Omental fat pad (tissue), 4 donors: ENCODE results near the gene CPE. TPM values are rescaled to one million over a fixed set of nuclear protein-coding genes. Genes with fewer than 3 reads are reported as not detected.

Source experiments
- ATAC-seq: fragments of 150-250 bp; one replicate; pipeline ENCODE4 v1.9.1; 2016; ENCODE audit warnings: mild to moderate bottlenecking, moderate library complexity; ENCODE audit not compliant: low FRiP score
- DNase-seq: peaks from one replicate; pipeline ENCODE4 v3.0.0-alpha.2; 2019; ENCODE audit warnings: low spot score
- CTCF ChIP-seq, 3 donors: fragments of 450-650 bp; IDR thresholded peaks; one replicate each; pipeline ENCODE4 v1.5.1; 2016 to 2017; ENCODE audit warnings: antibody characterized with exemption in 3 of 3, mild to moderate bottlenecking in 3 of 3, moderate library complexity in 2 of 3
- total RNA-seq, 4 donors: library from RNA; depleted of rRNA; stranded (reverse); fragments of >200 nt; gene quantifications; one replicate each; pipeline ENCODE4 v1.1.0, GENCODE V29; 2016

The CPE gene
- total RNA-seq, 4 donors from 2014 or later = 102 to 224 (median 135) TPM

- no peak for ATAC-seq
- no peak for DNase-seq
- TF ChIP-seq CTCF (IDR thresholded peaks at IDR 0.05) = no peak
Measured at GRCh38 chr4:165519591-165519990, 140.8 kb downstream of the CPE start.

DNA sequence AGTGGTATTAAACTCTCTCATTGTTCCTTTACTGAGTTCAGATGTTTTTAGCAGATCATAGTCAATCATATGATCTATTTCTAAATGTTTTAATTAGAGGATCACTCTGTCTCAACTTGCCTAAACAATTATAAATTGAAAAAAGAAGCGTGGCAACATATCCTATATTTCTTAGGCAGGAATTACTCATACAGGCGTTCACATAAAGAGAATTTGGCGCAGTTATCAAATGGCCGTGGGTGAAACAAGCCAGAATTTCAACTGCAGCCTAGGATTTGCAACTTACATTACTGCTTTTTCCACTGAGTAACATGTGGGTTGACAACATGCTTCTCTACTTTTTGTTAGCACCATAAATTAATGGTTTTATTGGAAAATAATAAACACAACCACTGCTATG lies 141.3 kb downstream of the CPE start:
- DNase-seq = no peak
- no peak for ATAC-seq
- no peak for TF ChIP-seq CTCF (IDR thresholded peaks at IDR 0.05)

DNA sequence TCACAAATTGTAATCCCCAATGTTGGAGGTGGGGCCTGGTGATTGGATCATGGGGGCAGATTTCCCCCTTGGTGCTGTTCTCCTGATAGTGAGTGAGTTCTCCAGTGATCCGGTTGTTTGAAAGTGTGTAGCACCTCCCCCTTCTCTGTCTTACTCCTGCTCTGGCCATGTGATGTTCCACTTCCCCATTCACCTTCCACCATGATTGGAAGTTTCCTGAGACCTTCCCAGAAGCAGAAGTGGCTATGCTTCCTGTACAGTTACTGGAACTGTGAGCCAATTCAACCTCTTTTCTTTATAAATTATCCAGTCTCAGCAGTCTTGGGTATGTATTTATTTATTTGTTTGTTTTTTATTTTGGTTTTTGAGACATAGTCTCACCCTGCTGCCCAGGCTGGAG lies 143.2 kb downstream of the CPE start:
- no peak for DNase-seq
- no peak for ATAC-seq
- TF ChIP-seq CTCF (IDR thresholded peaks at IDR 0.05) = no peak

- ATAC-seq = peak; percentile 79
- no peak for TF ChIP-seq CTCF (IDR thresholded peaks at IDR 0.05)
Measured at GRCh38 chr4:165524532-165525190, 145.9 kb downstream of the CPE start.

DNA sequence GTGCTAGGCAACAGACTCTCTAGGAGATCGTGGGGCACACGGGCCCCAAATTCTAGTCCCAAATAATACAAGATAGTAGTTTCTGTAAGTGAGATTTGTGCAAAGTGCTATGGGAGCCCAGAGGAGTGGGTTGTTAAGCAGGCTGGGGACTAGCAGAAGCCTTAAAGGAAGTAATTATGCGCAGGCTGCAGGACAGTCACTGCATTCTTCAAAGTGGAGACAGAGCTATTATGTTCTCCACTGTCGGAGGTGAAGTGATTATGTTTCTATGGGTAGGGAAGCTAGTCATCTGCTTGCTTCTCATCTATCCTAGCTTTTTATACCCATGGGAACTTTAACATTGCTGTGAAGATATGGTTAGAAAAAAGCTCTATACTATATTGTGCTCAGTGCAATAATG lies 154.2 kb downstream of the CPE start:
- no peak for DNase-seq
- ATAC-seq = no peak
- TF ChIP-seq CTCF (IDR thresholded peaks at IDR 0.05) = no peak

More at GRCh38 chr4:165524532-165525190, 145.9 kb downstream of the CPE start:
- DNase-seq = no peak

DNA sequence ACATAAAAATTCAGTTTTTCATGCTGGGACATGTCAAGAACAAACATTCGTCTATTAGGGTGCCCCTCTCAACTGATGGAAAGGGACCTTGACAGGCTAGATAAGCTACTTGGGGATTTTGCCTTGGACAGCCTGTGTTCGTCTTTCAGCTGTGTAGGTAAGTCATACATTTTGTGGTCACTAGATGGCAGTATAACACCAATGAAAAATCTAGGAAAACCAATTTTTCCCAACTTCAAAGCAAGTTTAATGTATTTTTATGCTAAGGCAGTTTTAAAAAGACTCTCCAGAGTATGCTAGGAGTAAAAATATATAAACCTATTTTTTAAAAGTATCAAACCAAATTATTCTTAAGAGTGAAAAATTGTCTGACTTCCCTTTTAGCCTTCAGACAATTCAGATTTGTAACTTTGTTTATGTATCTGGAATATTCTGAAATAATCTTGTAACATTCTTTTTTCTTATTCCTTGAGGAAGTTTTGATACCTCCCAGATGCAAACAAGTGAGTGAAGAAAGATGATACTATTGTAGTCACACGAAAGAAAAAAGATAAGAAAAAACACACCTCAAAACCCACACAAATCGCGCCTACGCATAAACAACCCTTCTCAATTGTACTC lies 158.3 kb downstream of the CPE start:
- no peak for ATAC-seq

More for the DNA sequence above, 158.3 kb downstream of the CPE start:
- DNase-seq = no peak
- TF ChIP-seq CTCF (IDR thresholded peaks at IDR 0.05) = no peak
